Brain microvascular endothelial cell (primary cell): ENCODE data around the gene CCNI.
A peak's percentile ranks its signal among the peaks of the same experiment; 100 is the strongest.

Experiments
- DNase-seq: peaks from one replicate; pipeline ENCODE4 v3.0.0-alpha.2; 2020
- H3K27ac ChIP-seq: fragments of 250-450 bp; sonication (Bioruptor Pico); 2 replicates; pipeline ENCODE4 v1.5.1; 2020; ENCODE audit warnings: mild to moderate bottlenecking, moderate library complexity
- H3K27me3 ChIP-seq: fragments of 250-450 bp; sonication (Bioruptor Pico); replicated peaks from 2 replicates; pipeline ENCODE4 v1.5.1; 2020; ENCODE audit warnings: mild to moderate bottlenecking
- H3K36me3 ChIP-seq: fragments of 250-450 bp; sonication (Bioruptor Pico); replicated peaks from 2 replicates; pipeline ENCODE4 v1.5.1; 2020; ENCODE audit warnings: mild to moderate bottlenecking
- H3K4me3 ChIP-seq: 2 replicates; pipeline ENCODE4 v1.5.1; 2011; ENCODE audit warnings: low read depth, mild to moderate bottlenecking, control low read depth, low read length, moderate library complexity
- in situ Hi-C: cut with HindIII; loops from 2 replicates; pipeline ENCODE4 v1.10.0; 2017; ENCODE audit warnings: low sequenced_read_pairs, low pct_ligation_motif_present
- TF ChIP-seq, protein P1 (sequence below): IDR thresholded peaks from 2 replicates; pipeline ENCODE4 v1.5.1; 2011; ENCODE audit warnings: low read depth, mild to moderate bottlenecking, moderate library complexity, low read length, control low read depth, inconsistent platforms; ENCODE audit errors: missing control alignments

Gene CCNI

GRCh38 chr4:77047037-77047436 lies 28.8 kb downstream of the CCNI start:
- Histone ChIP-seq H3K27ac (no peak overlapping the region), H3K27me3 (no peaks in the 10 kb centered on the region), H3K36me3 (peaks cover 35% of the 10 kb centered on the region), H3K4me3 (no peak overlapping the region)
- TF ChIP-seq, protein P1, sequence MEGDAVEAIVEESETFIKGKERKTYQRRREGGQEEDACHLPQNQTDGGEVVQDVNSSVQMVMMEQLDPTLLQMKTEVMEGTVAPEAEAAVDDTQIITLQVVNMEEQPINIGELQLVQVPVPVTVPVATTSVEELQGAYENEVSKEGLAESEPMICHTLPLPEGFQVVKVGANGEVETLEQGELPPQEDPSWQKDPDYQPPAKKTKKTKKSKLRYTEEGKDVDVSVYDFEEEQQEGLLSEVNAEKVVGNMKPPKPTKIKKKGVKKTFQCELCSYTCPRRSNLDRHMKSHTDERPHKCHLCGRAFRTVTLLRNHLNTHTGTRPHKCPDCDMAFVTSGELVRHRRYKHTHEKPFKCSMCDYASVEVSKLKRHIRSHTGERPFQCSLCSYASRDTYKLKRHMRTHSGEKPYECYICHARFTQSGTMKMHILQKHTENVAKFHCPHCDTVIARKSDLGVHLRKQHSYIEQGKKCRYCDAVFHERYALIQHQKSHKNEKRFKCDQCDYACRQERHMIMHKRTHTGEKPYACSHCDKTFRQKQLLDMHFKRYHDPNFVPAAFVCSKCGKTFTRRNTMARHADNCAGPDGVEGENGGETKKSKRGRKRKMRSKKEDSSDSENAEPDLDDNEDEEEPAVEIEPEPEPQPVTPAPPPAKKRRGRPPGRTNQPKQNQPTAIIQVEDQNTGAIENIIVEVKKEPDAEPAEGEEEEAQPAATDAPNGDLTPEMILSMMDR, result peak; percentile 47
- in situ Hi-C loops, result no loop called here
- no peak for DNase-seq

DNA sequence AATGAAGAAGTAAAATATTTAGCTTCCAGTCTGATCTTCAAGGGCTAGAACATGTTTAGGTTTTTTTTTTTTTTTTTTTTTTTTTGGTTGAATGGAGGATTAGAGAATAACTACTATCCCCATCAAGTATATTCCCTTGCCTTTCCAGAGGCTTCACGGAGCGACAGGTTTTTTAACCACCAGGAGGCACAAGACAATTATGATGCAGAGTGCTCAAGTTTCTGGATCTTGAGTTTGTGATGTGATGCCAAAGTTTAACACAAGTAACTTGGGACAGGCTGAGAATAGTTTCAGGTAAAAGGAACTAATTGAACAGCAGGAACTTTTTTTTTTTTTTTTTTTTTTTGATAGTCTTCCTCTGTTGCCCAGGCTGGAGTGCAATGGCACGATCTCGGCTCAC lies 30.3 kb downstream of the CCNI start:
- H3K4me3 ChIP-seq, result no peak overlapping the region
- no peak for DNase-seq
- in situ Hi-C loops, result no loop called here
- H3K36me3 ChIP-seq, result peaks cover 30% of the 10 kb centered on the region
- H3K27me3 ChIP-seq, result no peaks in the 10 kb centered on the region
- TF ChIP-seq, protein P1, result peak; percentile 48
- no peak overlapping the region for H3K27ac ChIP-seq

DNA sequence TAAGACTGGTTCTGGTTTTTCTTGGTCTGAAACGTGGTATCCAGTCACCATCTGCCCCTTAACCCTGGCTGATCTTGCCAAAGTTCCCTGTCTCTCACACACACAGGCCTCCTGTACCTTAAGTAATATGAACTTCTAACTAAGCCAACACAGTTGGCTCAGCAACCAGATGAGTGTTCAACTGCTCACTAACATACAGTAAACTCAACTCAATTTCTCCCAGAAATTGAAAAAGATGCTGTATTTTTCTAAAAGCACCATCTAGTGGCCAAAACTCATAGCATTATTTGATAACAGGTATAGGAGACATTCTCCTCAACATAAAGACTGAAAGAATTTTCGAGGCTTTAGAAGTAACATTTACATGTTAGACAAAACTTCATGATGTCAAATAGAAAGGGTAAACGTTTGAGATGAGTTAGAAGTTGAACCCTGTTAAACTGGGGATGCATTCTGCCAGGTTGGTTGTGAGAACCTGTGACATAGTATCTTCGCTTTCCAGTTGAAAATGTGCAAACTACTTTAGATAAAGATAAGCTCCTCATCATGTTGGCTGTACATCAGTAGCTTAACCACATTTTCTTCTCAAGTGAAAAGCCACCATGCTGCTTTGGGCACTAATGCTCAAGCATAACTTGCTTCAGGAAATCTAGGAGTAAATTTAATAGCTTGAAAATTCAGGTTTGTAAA lies 31.2 kb downstream of the CCNI start:
- TF ChIP-seq, protein P1, result peak; percentile 34
- in situ Hi-C loops, result no loop called here
- Histone ChIP-seq H3K27ac (peak overlapping the region; percentile 20), H3K4me3 (no peak overlapping the region), H3K36me3 (peaks cover 21% of the 10 kb centered on the region), H3K27me3 (no peaks in the 10 kb centered on the region)
- no peak for DNase-seq

GRCh38 chr4:77043507-77044136 lies 32.2 kb downstream of the CCNI start:
- Histone ChIP-seq H3K27me3 (no peaks in the 10 kb centered on the region), H3K27ac (no peak overlapping the region), H3K36me3 (peaks cover 25% of the 10 kb centered on the region), H3K4me3 (no peak overlapping the region)
- TF ChIP-seq, protein P1, result no peak
- DNase-seq, result no peak
- in situ Hi-C loops, result no loop called here

GRCh38 chr4:77040854-77041725 lies 34.7 kb downstream of the CCNI start:
- H3K4me3 ChIP-seq, result no peak overlapping the region
- TF ChIP-seq, protein P1, result no peak
- peaks cover 30% of the 10 kb centered on the region for H3K36me3 ChIP-seq
- no peak for DNase-seq
- peak overlapping the region; percentile 35 for H3K27ac ChIP-seq
- H3K27me3 ChIP-seq, result no peaks in the 10 kb centered on the region
- in situ Hi-C loops, result no loop called here
